K562 (cell line): ENCODE measurements around the gene SMIM30. TPM values are rescaled to one million over a fixed set of nuclear protein-coding genes. Genes with fewer than 3 reads are reported as not detected.

ENCODE experiments used
- CCNT2 ChIP-seq: IDR thresholded peaks from 2 replicates; pipeline ENCODE4 v1.6.1; 2011; ENCODE audit warnings: borderline replicate concordance, low read depth, mild to moderate bottlenecking, moderate library complexity, mixed read lengths, low read length; ENCODE audit not compliant: insufficient read length; ENCODE audit errors: extremely low read depth
- CREM ChIP-seq: IDR thresholded peaks from 2 replicates; pipeline ENCODE4 v1.6.1; 2014; ENCODE audit warnings: antibody characterized with exemption, low read depth
- ELK1 ChIP-seq: sonication (generic); formaldehyde crosslinking; IDR thresholded peaks from 2 replicates; pipeline ENCODE4 v1.8.1; 2022; ENCODE audit warnings: missing genetic modification reagents
- EP300 ChIP-seq: IDR thresholded peaks from 2 replicates; pipeline ENCODE4 v1.6.1; 2012; ENCODE audit warnings: low read length, improper control_type of control experiment
- FOXK1 ChIP-seq: sonication (generic); formaldehyde crosslinking; IDR thresholded peaks from 2 replicates; pipeline ENCODE4 v1.8.0; 2022; ENCODE audit warnings: missing genetic modification reagents, mild to moderate bottlenecking, borderline replicate concordance
- GTF2A2 ChIP-seq: IDR thresholded peaks from 2 replicates; pipeline ENCODE4 v1.6.1; 2016; ENCODE audit warnings: mild to moderate bottlenecking, missing genetic modification characterization, missing compliant biosample characterization
- GTF2E2 ChIP-seq: fragments of 200-800 bp; sonication (Bioruptor generic); IDR thresholded peaks from 2 replicates; pipeline ENCODE4 v1.6.1; 2016; ENCODE audit warnings: missing genetic modification characterization, missing compliant biosample characterization
- HMG20A ChIP-seq: fragments of 450-650 bp; formaldehyde crosslinking; conservative IDR thresholded peaks from 2 replicates; pipeline ENCODE4 v1.4.0; 2020; ENCODE audit warnings: mild to moderate bottlenecking, mixed read lengths
- MAFG ChIP-seq: fragments of 450-650 bp; conservative IDR thresholded peaks from 2 replicates; pipeline ENCODE4 v1.6.1; 2016; ENCODE audit warnings: missing genetic modification characterization, missing compliant biosample characterization
- NCOR1 ChIP-seq: fragments of 450-650 bp; IDR thresholded peaks from 2 replicates; pipeline ENCODE4 v1.6.1; 2016; ENCODE audit warnings: mild to moderate bottlenecking, moderate library complexity
- PKNOX1 ChIP-seq: fragments of 450-650 bp; IDR thresholded peaks from 2 replicates; pipeline ENCODE4 v1.6.1; 2016
- POLR2B ChIP-seq: fragments of 450-650 bp; IDR thresholded peaks from 2 replicates; pipeline ENCODE4 v1.6.1; 2018; ENCODE audit warnings: low read depth; ENCODE audit not compliant: partially characterized antibody
- RAD21 ChIP-seq, 2 experiments: fragments of 250-450 bp in 1 of 2; fragments of 450-650 bp in 1 of 2; sonication (Bioruptor Pico) in 1 of 2; formaldehyde crosslinking in 1 of 2; IDR thresholded peaks in 1 of 2; conservative IDR thresholded peaks in 1 of 2; 2 replicates each; pipeline versions ENCODE4 v1.4.0 to v1.8.0; 2020 to 2022; ENCODE audit warnings: mild to moderate bottlenecking in 2 of 2, moderate library complexity in 1 of 2
- RBM25 ChIP-seq: fragments of 200-400 bp; formaldehyde crosslinking; IDR thresholded peaks from 2 replicates; pipeline ENCODE4 v1.6.1; 2018; ENCODE audit warnings: low read length, low read depth, moderate library complexity; ENCODE audit not compliant: severe bottlenecking
- SMAD3 ChIP-seq: fragments of 450-650 bp; formaldehyde crosslinking; conservative IDR thresholded peaks from 2 replicates; pipeline ENCODE4 v1.4.0; 2020; ENCODE audit warnings: mild to moderate bottlenecking
- SUPT5H ChIP-seq: fragments of 450-650 bp; IDR thresholded peaks from 2 replicates; pipeline ENCODE4 v1.6.1; 2016
- THRB ChIP-seq: fragments of 450-650 bp; formaldehyde crosslinking; conservative IDR thresholded peaks from 2 replicates; pipeline ENCODE4 v1.4.0; 2022; ENCODE audit warnings: mild to moderate bottlenecking, missing genetic modification characterization
- TRIM24 ChIP-seq, 2 experiments: fragments of 450-650 bp; IDR thresholded peaks; 2 replicates each; pipeline ENCODE4 v1.6.1; 2016
- YBX1 ChIP-seq: fragments of 450-650 bp; IDR thresholded peaks from 2 replicates; pipeline ENCODE4 v1.7.1; 2016; ENCODE audit warnings: mild to moderate bottlenecking
- ZZZ3 ChIP-seq: fragments of 450-650 bp; IDR thresholded peaks from 2 replicates; pipeline ENCODE4 v1.6.1; 2016; ENCODE audit warnings: antibody characterized with exemption, mild to moderate bottlenecking, moderate library complexity
- polyA plus RNA-seq, 8 experiments: library from polyadenylated mRNA; depleted of rRNA in 4 of 8; stranded (reverse) in 5 of 8; unstranded in 3 of 8; fragments of >200 nt; fragmentation: Nextera tagmentation in 2 of 8; fragmentation: Illumina TruSeq in 1 of 8; extraction: Ambion mirVana in 2 of 8; extraction: Trizol in 1 of 8; gene quantifications; 2 replicates each; pipeline versions ENCODE4 v1.2.1 to v1.2.3, GENCODE V29; 2011 to 2014; ENCODE audit warnings: inconsistent platforms in 1 of 8, missing spikeins in 1 of 8
- total RNA-seq, 7 experiments: library from RNA; depleted of rRNA in 6 of 7; stranded (reverse); fragments of >200 nt in 6 of 7; fragmentation: Illumina TruSeq in 2 of 7; extraction: Trizol in 2 of 7; gene quantifications; 2 replicates each; pipeline versions ENCODE4 v1.2.1 to v1.2.3, GENCODE V29; 2011 to 2021; ENCODE audit warnings: low replicate concordance in 1 of 7
- TF ChIP-seq, protein P1 (sequence below): fragments of 250-450 bp; sonication (Bioruptor Pico); IDR thresholded peaks from 2 replicates; pipeline ENCODE4 v1.4.0; 2020; ENCODE audit warnings: mild to moderate bottlenecking, moderate library complexity
- TF ChIP-seq, protein P2 (sequence below): fragments of 250-450 bp; sonication (Bioruptor Pico); IDR thresholded peaks from 2 replicates; pipeline ENCODE4 v1.8.0; 2021; ENCODE audit warnings: moderate library complexity, mild to moderate bottlenecking, inconsistent platforms

The SMIM30 gene
- total and polyA plus RNA-seq, 9 of the 15 experiments (the other 6 are each of a cell fraction or from before 2014, with no cell fraction given), result 161 to 891 (median 316) TPM

GRCh38 chr7:113092762-113093161 is 25.6 kb downstream of the SMIM30 start (continued):
- TF ChIP-seq CCNT2 (no peak), ZZZ3 (no peak), RBM25 (no peak), CREM (no peak), TRIM24 (IDR thresholded peaks at IDR 0.05) (peak; percentile 27 to 68; a peak in 2 of 4 replicates), SUPT5H (no peak), SMAD3 (CRISPR knock-in tag) (no peak), YBX1 (no peak), NCOR1 (no peak; the same call in 1 of the 2 replicates), GTF2E2 (no peak), MAFG (no peak), THRB (CRISPR knock-in tag) (no peak), RAD21 (CRISPR knock-in tag; conservative IDR thresholded peaks at IDR 0.05 in 1 of 2, IDR thresholded peaks at IDR 0.05 in 1 of 2) (no peak), GTF2A2 (tag) (no peak), HMG20A (CRISPR knock-in tag) (no peak), EP300 (peak; percentile 63; the same call in 1 of the 2 replicates), ELK1 (no peak), PKNOX1 (0 out of 2 replicates have a peak, but pooled peaks have one; percentile 22), FOXK1 (CRISPR knock-in tag) (no peak), POLR2B (no peak)
- TF ChIP-seq, protein P1, sequence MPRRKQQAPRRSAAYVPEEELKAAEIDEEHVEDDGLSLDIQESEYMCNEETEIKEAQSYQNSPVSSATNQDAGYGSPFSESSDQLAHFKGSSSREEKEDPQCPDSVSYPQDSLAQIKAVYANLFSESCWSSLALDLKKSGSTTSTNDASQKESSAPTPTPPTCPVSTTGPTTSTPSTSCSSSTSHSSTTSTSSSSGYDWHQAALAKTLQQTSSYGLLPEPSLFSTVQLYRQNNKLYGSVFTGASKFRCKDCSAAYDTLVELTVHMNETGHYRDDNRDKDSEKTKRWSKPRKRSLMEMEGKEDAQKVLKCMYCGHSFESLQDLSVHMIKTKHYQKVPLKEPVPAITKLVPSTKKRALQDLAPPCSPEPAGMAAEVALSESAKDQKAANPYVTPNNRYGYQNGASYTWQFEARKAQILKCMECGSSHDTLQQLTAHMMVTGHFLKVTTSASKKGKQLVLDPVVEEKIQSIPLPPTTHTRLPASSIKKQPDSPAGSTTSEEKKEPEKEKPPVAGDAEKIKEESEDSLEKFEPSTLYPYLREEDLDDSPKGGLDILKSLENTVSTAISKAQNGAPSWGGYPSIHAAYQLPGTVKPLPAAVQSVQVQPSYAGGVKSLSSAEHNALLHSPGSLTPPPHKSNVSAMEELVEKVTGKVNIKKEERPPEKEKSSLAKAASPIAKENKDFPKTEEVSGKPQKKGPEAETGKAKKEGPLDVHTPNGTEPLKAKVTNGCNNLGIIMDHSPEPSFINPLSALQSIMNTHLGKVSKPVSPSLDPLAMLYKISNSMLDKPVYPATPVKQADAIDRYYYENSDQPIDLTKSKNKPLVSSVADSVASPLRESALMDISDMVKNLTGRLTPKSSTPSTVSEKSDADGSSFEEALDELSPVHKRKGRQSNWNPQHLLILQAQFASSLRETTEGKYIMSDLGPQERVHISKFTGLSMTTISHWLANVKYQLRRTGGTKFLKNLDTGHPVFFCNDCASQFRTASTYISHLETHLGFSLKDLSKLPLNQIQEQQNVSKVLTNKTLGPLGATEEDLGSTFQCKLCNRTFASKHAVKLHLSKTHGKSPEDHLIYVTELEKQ (CRISPR knock-in tag), result no peak
- TF ChIP-seq, protein P2, sequence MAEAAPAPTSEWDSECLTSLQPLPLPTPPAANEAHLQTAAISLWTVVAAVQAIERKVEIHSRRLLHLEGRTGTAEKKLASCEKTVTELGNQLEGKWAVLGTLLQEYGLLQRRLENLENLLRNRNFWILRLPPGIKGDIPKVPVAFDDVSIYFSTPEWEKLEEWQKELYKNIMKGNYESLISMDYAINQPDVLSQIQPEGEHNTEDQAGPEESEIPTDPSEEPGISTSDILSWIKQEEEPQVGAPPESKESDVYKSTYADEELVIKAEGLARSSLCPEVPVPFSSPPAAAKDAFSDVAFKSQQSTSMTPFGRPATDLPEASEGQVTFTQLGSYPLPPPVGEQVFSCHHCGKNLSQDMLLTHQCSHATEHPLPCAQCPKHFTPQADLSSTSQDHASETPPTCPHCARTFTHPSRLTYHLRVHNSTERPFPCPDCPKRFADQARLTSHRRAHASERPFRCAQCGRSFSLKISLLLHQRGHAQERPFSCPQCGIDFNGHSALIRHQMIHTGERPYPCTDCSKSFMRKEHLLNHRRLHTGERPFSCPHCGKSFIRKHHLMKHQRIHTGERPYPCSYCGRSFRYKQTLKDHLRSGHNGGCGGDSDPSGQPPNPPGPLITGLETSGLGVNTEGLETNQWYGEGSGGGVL (CRISPR knock-in tag), result no peak
